HT-29 (cell line): Measurements from ENCODE around the gene CHD2. TPM values are rescaled to one million over a fixed set of nuclear protein-coding genes. Genes with fewer than 3 reads are reported as not detected.
A peak's percentile ranks its signal among the peaks of the same experiment; 100 is the strongest.

Experiments used
- DNase-seq: peaks from one replicate; pipeline ENCODE4 v3.0.0-alpha.2; 2015; ENCODE audit warnings: low spot score
- total RNA-seq: library from RNA; depleted of rRNA; stranded (reverse); fragments of >200 nt; shearing (Covaris generic); gene quantifications from 2 replicates; pipeline ENCODE4 v1.2.3, GENCODE V29; 2014

Gene CHD2
- total RNA-seq, 1 experiment from 2014 or later = 74.0 TPM

GRCh38 chr15:92959219-92959618 lies 59.1 kb downstream of the CHD2 start:
- DNase-seq = no peak

DNA sequence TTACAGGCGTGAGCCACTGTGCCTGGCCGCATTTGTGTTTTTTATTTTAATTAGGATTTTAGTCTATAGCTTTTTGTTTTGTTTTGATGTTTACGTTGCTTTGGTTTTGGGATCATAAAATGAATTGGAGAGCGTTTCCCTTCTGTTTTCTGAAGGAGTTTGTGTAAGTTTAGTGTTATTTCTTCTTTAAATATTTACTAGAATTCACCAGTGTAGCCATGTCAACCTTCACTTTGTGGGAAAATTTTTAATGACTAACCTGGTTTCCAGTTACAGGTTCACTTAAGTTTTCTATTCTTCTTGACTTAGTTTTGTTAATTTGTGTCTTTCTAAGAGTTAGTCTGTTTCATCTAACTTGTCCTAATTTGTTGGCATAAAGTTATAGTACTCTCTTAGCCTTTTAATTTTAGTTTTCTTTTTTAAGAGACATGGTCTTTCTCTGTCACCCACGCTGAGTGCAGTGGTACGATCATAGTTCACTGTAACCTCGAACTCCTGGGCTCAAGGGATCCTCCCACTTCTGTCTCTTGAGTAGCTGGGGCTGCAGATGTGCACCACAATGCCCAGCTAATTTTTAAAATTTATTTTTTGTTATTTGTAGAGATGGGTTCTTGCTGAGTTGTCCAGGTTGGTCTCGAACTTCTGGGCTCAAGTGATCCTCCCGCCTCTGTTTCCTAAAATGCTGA lies 61.0 kb downstream of the CHD2 start:
- no peak for DNase-seq

GRCh38 chr15:92962914-92963313 lies 62.8 kb downstream of the CHD2 start:
- DNase-seq = no peak

GRCh38 chr15:92963794-92964193 lies 63.7 kb downstream of the CHD2 start:
- DNase-seq = no peak

GRCh38 chr15:92968926-92969651 lies 69.0 kb downstream of the CHD2 start:
- DNase-seq = no peak

DNA sequence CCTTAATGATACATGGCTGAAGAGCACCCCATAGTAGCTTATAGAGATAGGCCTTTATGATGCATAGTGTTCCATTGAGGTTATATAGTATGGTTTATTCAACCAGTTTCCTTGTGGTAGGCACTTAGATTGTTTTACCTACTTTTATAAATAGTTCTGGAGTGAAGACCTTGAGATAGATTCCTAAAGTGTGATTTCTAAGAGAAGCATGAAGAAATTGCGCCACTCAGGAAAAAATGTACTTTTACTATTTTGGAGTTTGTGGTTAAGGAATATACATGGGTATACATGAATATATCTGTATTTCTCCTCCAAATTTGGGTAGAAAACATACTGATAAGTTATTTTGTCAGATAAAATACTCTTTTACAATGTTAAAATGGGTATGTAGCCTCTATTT lies 70.5 kb downstream of the CHD2 start:
- DNase-seq = no peak

DNA sequence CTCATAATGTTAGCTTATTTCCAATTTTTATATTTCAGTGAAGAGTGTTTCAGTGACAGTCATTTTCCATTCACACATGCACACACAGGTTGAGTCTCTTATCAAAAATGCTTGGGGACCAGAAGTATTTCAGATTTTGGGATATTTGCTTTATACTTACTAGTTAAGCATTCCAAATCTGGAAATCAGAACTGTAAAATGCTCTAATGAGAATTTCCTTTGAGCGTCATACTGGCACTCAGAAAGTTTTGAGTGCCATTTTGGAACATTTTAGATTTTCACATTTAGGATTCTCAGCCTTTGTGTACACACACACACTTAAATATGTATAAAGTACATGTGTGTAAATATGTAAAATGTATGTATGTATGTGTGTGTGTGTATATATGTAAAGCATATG lies 71.0 kb downstream of the CHD2 start:
- DNase-seq = no peak

DNA sequence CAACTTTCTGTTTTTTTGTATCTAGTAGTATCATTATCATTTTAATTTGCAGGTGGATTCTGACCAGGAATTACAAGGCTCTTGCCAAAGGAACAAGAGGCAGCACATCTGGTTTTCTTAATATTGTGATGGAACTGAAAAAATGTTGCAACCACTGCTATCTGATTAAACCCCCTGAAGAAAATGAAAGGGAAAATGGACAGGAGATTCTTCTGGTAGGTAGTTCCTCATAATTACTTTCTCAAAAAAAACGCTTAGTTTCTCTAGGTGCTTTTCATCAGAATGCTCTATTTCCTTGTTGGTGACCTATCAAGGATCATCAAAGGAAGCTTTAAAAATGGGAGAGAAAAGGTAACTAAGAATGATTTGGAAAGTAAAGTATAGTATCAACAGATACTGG lies 71.6 kb downstream of the CHD2 start:
- DNase-seq = no peak

DNA sequence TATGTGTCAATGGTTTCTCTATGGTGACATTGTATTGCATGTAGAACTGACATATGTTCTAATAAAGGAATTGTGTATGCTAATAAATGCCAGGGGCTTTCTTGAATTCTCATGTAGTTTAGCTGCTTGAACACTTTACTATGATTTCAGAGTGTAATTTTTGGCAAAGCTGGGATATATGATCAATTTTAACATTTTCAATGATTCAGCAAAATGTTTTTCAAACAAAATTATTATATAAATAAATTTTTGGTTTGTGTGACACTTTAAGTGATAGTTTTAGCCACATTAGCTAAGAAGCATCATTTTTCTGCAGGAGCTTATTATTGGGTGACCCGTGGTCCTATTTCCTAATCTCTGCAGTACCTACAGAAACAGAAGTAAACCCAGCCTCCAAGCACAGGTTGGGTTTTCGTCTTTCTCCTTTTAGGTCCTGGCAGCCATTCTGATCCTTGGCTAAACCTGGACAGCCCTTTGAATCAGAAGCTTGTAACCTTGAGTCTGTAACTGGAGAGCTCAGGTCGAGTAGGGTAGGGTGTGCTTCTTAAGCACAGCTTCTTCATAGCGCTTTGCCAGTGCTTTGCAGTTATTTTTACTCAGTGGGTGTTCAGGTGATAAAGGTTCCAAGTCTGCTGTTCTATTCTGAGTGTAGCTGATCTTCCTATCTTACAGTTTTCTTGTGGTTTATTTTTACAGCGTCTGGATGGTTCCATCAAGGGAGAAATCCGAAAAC lies 74.2 kb downstream of the CHD2 start:
- DNase-seq = no peak

GRCh38 chr15:92979011-92979701 lies 79.0 kb downstream of the CHD2 start:
- no peak for DNase-seq

DNA sequence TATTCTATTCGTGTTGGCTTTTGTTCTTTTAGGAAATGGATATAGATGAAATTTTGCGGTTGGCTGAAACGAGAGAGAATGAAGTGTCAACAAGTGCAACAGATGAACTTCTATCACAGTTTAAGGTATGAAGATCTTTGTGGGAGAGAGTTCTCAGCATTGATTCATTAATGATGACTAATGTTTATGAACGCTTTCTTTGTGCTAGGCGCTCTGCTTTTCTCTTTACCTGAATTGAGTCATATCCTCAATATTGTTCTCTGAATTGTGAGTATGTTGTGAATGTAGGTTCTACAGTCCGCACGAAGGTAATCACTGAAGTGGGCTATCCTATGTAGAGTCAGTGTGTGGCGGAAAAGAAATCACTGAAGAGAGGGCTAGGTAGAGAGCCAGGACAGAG lies 81.2 kb downstream of the CHD2 start:
- no peak for DNase-seq

GRCh38 chr15:92984161-92984560 lies 84.0 kb downstream of the CHD2 start:
- no peak for DNase-seq

DNA sequence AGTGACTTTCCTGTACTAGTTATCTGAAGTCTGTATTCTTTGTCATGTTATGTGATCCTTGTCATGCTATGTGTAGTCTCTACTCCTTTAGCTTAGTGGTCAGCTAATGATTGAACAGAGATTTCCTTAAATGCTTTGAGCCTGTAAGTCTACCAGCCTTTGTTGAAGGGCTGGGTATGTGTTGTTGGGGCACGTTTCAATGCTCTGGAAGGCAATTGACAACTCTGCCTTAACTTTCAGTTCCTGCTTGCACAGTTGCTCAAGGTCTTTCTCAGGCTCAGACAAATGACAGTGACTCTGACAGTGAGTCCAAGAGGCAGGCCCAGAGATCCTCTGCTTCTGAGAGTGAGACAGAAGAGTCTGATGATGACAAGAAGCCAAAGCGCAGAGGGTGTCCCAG lies 89.3 kb downstream of the CHD2 start:
- no peak for DNase-seq

DNA sequence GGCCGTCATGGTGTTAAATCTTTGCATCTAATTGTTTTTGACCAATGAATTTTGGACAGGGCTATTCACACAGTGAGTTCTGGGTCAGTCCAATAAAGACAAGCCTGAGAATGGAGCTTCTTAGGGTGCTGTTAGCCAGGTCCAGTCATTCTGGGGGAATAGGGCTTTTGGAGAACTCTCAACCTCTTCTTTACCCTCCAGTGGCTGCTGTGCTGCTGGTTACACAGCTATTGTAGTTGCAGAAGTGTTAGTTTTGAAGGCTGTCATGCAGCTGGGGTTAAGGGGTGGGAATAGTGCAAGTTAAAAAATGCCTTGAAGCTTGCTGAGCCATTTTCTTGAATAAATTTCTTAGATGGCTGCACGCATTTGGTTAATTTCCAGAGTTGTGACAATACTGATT lies 89.9 kb downstream of the CHD2 start:
- no peak for DNase-seq

- no peak for DNase-seq
Observed at GRCh38 chr15:92992720-92993119, 92.6 kb downstream of the CHD2 start.

GRCh38 chr15:92997821-92998220 lies 97.7 kb downstream of the CHD2 start:
- DNase-seq = no peak

DNA sequence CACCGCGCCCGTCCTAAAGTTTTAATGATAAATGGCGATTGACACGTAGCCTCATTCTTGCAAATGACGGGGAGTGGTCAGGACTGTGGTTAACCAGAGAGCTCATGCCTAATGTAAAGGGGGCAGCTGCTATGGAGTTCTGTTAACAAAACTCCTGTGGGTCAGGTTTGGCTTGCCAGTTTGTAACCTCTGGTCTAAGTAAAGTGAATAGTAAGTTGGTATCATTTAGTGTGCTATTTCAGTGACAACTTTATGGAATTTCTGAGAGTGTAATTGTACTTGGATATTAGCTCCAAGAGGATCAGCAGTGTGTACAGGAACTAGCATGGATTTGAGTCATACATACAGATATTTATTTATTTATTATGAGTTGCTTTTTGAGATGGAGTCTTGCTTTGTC lies 101.0 kb downstream of the CHD2 start:
- no peak for DNase-seq

DNA sequence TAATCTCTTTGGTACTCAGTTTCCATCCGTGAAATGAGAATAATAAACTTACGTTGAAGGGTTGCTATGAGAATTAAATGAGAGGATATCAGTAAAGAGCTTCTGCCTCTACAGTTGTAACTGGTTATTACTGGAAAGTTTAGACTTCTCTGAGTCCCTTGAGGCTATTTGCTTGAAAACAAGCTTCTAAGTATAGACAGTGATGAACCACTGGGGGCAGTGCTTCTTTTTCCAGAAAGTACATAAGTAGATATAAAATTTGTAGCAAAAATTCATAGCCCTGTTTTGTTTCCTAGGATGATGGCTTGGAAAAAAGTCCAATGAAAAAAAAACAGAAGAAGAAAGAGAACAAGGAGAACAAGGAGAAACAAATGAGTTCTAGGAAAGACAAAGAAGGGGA lies 101.8 kb downstream of the CHD2 start:
- DNase-seq = peak; percentile 19

- DNase-seq = no peak
Observed at GRCh38 chr15:93005133-93005532, 105.0 kb downstream of the CHD2 start.

DNA sequence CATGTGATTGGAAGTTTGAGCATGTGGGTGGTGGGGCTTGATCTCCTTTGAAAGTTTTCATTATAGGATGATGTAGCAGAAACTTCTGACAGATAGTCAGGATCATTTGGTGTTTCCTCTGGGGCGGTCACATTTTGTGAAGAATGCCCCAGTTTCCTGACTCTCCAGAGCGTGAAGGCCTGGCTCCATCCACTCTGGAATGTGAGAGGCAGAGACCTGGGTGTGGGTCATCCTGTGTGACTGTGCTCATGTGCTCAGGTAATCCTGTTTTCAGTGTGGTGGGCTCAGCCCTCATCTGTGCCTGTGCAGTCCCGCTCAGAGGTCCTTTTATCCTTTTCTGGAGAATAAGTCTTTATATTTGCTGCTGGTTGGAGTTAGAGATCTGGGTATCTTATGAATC lies 107.9 kb downstream of the CHD2 start:
- DNase-seq = no peak

- no peak for DNase-seq
Observed at GRCh38 chr15:93012786-93013185, 112.7 kb downstream of the CHD2 start.

DNA sequence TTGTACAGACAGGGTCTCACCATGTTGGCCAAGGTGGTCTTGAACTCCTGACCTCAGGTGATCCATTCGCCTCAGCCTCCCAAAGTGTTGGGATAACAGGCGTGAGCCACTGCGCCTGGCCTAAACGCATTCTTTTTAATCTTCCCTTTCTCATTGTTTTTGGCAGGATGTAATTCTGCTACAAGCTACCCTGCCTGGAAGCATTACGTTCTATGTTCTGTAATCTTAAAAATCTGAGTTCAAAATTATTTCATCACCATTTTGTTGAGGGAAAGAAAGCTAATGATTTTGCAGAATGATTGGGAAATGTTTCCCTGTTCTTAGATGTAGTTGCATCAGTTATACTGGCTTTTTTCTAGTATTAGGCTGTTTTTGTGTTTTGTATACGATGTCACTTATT lies 117.4 kb downstream of the CHD2 start:
- no peak for DNase-seq
